GM12872 (cell line): ENCODE results near the gene CSRNP3.

Experiments used
- CTCF ChIP-seq: IDR thresholded peaks from 3 replicates; pipeline ENCODE4 v1.5.1; 2011; ENCODE audit warnings: low read depth, mild to moderate bottlenecking, low read length, moderate library complexity; ENCODE audit not compliant: insufficient read depth

CSRNP3 gene

GRCh38 chr2:165432234-165432966 is 37.1 kb upstream of the CSRNP3 start:
- TF ChIP-seq CTCF = no peak

- TF ChIP-seq CTCF = no peak
These were observed 34.5 kb upstream of the CSRNP3 start for GRCh38 chr2:165434865-165435496.

GRCh38 chr2:165435611-165436010 is 33.9 kb upstream of the CSRNP3 start:
- no peak for TF ChIP-seq CTCF

GRCh38 chr2:165436559-165436958 is 32.9 kb upstream of the CSRNP3 start:
- no peak for TF ChIP-seq CTCF

- no peak for TF ChIP-seq CTCF
These were observed 29.1 kb upstream of the CSRNP3 start for GRCh38 chr2:165440367-165440766.

- no peak for TF ChIP-seq CTCF
These were observed 26.0 kb upstream of the CSRNP3 start for GRCh38 chr2:165443511-165443910.

GRCh38 chr2:165448406-165448805 is 21.1 kb upstream of the CSRNP3 start:
- no peak for TF ChIP-seq CTCF
